HG02852 (cell line): ENCODE data around the gene ZIC2.

Experiments
- ATAC-seq: cut with Tn5 transposase; IDR thresholded peaks from one replicate; pipeline ENCODE4 v1.9.1; 2021; ENCODE audit warnings: mild to moderate bottlenecking, moderate library complexity; ENCODE audit not compliant: unreplicated experiment

The ZIC2 gene

DNA sequence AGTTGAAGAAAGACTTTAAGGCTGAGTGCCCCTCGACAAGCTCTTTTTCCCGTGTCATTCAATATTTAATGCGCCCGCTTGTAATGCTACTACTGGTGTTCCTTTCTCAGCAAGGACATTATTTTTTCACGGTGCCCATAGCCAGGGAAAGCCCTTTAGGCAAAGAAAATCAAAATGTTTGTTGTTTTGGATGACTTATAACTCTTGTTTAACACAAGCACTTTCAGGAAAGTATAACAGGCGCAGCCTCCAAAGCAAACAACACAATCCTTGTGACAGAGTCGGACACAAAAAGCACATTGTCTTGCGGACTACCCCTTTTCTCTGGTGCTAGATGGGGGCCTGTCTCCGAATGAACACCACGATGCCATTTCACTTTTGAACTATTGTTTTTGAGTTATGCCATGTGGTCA lies 22.5 kb upstream of the ZIC2 start:
- no peak for ATAC-seq

DNA sequence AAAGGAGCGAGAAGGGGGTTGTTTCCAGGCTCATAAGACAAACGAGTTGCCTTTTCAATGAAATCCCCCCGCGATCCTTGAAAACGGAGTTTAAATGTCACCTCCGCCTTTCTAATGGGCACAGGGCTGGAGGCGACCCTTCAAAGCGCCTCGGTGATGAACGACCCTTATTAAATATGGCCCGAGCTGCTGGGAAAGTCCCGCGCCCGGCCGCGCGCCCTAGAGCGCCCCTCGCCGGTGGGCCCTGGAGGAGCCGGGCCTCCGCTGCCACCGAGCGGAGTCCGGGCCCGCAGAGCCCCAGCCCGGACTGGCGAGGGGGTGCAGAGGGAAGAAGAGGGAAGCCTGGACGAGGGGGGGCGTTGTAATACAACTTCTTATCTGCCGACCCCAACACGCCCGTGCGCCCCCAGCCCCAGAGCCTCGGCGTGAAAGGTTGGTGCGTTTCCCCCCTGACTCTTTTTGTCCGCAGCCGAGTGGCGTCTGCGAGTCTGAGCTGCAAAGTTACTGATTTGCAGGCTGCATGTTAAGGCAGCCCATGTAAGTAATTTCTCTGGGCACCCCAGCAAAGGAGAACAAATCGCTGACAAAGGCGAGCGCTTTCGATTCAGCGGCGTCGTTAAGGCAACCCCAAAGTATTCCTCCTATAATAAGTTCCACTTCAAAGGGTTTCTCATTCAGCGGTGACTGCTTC lies 21.9 kb upstream of the ZIC2 start:
- ATAC-seq = no peak

DNA sequence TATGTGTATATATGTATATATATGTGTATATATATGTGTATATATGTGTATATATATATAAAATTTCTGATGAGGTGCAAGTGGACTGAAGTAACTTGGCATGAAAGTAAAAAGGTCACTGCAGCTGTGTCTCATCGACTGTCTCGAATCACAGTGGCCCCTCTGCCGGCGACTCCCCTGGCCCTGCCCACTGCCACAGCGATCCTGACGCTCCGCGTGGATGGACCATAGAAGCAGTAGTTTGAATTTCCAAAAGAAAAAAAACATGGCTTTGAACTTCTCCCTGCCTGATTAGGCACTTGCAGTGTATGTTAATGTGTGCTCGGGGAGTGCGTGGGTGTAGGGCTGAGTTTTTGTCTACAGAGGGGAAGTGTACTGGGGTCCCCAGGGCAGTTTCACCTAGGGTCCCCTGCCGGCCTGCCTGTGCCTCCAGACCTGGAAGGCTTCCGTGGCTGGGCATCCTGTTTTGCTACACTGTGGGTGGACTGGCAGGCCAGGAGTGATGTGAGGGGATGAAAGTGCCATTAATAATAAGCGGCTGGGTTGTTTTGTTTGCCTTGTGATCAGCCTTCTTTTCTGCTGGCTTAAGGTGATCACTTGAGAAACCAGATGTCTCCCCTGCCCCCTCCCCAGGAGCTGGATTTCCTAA lies 20.8 kb upstream of the ZIC2 start:
- ATAC-seq = no peak

DNA sequence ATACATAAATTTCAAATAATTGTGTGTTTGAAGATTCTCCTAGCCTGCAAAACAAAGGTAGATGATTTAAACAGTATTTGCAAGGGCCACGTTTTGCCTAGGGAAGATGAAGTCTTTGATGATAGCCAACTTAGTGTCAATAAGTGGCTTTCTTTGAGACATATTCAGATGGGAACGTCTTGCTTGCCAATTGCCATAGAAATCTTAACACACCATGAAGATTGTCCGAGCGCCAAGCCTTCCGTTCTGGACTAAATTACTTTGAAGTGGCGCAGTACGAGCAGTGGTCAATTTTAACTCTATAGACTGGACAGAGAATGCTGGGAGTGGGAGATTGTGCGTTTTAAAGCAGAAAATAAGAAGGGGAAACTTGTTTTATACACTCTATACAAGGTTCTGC lies 19.9 kb upstream of the ZIC2 start:
- ATAC-seq = no peak

DNA sequence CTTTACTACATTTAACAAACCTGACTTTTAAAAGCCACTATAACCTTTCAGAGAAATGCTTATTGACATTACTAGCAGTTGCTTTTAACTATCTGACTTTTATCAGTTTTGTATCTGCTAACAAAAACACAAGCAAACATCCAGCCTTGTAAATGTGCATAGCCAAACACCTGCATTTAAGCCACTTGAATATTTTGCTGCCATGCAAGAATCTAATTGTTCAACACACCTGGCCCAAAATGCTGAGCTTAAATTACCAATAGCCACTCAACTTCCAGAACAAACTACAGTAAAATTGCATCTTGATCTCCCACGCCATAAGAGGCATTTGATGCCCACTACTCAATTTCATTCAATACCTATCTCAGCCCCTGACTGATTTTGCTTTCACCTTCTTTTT lies 19.3 kb upstream of the ZIC2 start:
- no peak for ATAC-seq

DNA sequence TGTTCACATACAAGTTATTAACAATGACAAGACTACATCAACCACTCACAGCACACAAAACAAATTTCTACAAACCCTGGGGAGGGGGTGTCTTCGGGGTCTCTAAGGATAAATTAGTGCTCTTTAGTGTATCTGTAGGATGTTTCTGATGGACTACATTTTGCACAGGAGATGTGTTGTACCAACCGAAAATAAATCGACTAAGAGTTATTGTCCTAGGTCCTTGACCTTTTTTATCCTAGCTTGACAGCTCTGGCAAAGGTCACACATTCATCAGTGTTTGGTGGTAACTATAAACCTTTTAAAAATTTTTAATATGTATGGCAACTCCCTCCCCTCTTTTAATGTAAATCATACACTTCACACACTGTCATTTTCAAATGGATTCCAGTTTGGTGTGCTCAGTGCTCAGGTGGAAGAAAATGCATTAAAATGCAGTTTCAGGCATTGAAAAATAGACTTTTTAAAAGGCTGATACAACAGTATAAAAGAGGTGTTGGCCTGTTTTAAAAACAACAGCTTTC lies 17.7 kb upstream of the ZIC2 start:
- no peak for ATAC-seq

DNA sequence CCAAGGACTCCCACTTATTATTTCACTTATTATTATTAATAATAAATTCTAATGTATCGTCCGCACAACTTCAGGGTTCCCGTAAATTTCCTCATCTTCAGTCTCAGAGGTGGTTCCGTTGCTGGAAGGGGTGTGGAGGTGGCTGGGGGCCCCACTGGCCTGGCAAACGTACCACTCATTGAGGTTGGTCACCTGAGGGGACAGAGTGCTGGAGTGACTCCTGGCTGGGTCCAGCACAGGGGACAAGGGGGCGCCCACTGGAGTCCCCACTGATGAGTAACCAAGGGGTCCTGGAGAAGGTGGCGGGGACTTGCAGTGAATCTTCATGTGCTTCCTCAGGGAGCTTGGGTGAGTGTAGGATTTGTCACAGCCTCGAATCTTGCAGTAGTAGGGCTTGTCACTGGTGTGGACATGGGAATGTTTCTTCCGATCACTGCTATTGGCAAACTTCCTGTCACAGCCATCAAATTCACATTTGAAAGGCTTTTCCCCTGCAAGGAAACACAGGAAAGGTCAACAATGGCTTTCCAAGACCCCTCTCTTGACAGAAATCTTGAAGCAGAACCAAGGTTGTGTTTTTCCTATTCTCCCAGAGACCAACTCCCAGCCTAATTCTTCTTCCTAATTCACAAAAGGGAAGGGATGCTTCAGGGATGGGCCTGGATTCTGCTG lies 16.1 kb upstream of the ZIC2 start:
- no peak for ATAC-seq

DNA sequence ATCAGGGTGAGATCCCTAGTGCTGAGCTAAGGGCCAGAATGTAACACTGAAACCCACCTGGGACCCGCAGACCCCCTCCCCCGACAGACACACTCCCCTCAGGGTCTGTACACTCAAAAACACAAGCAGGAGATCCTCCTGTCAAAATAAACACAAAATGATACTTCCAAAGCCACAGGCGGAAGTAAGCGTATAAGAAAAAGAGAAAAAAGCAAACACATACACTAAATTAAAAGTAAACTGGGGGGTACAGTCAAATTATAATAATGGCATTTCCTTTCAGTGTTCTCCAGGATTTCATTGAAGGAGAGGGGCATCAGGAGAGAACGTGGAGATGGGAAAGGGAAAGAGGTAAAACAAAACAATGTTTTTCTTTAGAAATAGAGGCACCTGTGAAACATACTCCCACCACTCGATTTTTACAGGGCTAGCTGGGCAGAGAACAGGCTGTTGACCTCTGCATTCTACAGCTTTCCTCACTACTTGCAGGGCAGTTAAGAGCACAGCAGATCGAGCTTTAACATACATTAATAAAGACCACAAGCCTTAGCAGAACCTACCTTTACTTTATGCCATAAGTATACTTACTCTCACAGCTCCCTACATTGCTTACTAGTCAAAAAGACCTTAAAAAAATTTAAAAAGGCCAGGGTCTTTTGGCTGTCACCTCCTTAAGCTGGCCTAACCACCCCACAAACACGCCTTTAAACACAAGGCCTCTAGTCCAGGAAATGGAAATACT lies 15.3 kb upstream of the ZIC2 start:
- ATAC-seq = no peak

DNA sequence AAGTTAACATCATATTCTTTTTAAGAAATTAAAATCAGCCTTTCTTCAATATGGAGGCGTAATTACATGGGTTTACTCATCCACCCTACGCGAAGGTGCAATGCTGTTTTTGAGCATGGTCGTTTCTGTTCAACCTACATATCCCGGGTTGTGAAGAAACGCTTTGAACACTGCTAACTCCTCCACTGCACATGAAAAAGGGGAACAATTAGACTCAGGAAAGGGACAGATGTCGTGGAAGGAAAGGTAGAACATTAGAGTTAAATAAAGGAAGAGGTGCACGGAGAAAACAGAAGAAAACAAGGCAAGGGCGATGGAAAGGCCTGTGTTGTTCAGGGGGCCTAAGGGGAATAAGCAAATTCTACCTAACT lies 14.1 kb upstream of the ZIC2 start:
- ATAC-seq = no peak

DNA sequence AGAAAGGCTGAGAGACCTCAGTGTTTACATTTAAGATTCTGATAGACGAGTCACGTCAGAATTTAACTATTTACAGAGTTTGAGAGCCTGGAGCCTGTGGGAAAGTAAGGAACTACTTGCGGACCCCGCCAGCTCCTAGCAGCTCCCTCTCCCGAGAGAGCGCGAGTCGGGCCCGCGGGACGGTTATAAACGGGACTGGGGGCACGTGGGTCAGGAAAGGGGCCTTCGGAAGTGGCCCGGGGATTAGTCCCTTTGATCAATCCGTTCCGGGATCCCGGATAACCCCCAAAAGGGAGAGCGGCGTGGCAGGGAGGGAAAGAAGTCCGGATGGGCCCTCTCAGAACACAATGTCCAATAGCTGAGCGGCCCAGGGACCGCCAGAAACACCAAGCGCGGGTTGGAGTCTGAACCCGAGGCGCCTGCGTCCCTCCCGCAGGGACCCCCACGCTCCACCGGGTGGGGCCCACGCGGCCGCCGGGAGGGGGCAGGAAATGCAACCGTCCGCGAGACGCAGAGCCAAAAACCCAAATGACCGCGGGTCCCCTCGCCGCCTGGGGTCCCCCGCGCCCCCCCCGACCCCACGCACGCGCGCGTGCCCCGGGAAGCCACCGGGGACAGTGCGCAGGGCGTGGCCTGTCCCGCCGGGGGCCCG lies 13.6 kb upstream of the ZIC2 start:
- ATAC-seq = no peak

DNA sequence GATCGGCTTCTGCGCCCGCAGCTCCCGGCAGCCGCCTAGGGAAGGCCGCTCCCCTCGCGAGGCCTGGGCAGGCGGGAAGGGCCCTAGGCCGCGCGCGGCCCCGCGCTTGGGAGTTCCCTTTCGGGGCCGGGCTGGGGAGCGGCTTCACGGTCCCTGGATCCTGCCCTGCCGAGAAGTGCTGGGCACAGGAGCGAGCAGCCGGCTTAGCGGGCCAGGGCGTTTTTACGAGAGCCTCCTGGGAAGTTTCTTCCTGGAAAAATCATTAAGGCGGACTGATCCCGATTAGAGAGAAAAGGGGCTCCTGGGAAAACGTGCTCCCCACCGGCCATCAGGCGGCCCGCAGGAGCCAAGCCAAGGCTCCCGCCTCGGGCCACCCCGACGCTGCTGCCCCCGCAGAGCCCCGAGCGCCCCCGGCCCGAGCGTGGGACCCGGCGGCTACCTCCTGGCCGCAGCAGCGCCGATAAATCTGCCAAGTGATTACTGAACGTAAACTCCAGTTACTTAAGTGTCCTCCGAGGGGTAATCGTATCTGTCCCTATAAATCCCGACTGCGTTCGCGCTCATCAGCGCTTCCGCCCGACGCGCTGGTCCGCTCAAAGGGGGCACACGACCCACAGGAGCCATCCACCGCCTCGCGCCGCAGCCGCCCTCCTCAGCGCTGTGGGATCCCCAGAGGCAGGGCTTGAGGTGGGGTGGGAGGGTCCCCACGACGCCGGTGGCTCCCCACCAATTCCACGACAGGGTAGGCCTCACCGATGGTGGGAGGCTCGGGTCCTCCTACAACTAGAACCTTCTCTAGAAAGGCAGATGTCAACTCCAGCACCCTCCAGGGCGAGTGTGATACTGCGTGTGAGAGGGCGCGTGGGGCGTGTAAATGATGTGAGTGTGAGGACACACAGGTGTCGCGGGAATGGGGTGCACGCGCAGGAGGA lies 12.8 kb upstream of the ZIC2 start:
- no peak for ATAC-seq

DNA sequence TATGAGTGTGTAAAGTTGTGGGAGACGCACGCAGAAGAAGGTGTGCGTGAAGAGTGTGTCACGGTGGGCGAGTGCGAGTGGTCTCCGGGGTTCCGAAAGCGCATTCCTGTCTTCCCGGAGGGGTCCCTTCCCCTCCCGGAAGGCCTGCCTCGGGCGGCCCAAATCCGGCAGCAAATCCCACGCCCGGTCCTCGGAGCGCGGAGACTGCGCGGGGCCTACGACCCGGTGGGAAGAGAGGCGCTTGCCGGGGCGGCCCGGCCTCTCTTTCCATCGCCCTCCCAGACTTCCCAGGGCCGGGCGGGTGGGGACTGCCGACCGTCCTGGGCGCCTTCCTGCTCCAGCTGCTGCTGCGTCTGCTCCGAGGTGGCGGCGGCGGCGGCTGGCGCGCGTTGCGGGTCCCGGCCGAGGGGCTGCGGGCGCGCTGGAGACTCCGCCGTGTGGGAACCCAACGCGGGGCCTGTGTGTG lies 12.1 kb upstream of the ZIC2 start:
- ATAC-seq = no peak

DNA sequence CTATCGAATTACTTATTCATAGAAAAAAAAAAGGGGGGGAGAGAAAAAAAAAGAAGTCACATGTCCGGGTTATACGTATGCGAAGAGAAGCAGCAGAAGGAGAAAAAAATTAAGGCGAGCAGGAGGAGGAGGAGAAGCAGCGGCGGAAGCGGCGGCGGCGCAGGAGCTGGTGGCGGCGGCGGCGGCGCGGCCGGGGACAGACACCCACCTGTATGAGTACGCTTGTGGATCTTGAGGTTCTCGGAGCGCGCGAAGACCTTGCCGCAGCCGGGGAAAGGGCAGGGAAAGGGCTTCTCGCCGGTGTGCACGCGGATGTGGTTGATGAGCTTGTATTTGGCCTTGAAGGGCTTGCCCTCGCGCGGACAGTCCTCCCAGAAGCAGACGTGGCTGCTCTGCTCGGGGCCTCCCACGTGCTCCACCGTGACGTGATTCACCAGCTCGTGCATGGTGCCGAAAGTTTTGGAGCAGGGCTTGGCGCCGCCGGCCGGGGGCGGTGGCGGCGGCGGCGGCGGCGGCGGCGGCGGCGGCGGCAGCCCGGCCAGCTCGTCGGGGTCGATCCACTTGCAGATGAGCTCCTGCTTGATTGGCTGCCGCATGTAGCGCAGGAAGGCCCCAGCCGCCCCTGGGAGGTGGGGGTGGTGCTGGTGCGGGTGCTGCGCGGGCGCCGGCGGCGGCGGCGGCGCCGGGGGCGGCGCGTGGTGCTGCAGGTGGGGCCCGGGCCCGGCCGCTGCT lies 11.5 kb upstream of the ZIC2 start:
- ATAC-seq = no peak

DNA sequence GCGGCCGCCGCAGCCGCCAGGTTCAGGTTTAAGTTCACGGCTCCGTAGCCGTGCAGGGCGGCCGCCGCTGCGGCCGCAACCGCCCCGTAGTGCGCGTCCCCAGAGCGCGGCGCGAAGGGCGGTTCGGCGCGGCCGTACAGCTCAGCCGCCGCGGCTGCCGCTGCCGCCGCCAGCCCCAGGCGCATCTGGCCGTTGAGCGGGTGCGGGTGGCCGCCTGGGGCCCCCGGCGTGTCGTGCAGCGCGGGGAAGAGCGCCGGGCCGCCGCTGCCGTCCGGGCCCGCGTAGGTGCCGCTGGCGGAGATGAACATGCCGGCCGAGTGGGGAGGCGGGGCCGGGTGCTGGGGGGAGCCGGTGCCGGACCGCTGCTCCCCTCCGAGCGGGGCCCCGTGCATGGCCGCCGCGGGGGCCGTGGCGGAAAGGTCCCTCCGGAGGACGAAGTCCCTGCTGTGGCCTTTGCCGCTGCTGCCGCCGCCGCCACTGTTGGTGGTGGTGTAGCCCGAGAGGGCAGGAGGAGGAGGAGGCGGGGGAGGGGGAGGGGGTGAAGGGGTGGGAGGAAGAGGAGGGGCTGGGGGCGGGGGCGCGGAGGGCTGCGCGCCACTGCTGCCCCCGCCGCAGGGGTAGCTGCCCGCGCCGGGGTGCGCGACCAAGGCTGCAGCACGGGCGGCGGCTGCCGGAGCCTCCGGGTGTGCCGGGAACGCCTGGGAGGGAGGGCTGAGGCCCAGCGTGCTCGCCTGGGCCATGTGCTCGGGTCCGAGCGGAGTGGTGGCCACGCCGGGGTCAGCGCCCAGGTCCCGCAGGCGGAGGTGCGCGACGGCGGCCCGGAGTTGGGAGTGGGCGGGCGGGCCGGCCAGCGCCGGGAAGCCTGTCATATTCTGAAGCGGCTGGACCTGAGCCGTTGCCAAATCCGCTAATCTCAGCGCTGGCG lies 10.7 kb upstream of the ZIC2 start:
- no peak for ATAC-seq

DNA sequence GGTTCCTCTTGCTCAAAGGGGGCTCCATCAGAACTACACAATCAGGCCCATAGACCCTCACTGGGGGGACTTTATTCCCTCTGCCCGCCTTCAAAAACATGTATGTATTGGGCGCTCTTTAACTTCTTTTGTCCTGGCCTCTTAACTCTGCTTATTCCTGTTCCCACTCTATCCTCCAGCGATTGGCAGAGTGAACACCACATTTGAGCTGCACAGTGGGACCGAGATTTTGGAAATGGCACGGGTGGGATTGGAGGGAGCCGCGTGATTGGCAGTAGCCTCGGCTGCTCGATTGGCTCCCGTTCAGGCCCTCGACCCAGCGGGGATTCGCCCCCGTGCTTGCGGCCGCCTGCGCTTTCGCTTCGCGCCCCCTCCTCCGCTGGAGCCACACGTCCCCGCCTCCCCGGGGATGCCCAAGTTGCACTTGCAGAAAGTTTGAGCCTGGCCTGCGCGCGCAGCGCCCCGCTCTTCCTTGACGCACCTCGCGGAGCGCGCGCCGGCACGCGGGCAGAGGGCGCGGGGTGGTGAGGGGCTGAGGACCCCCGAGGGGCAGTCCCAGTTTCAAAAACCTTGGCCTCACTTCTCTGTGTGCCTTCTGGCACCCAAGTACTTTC lies 9.9 kb upstream of the ZIC2 start, which contains the start of gene ZIC5:
Gene ZIC5 (minus strand): TSS at position 192 of the 614 bp plus-strand sequence. CDS start 164 bp downstream, at position 28.
- no peak for ATAC-seq

DNA sequence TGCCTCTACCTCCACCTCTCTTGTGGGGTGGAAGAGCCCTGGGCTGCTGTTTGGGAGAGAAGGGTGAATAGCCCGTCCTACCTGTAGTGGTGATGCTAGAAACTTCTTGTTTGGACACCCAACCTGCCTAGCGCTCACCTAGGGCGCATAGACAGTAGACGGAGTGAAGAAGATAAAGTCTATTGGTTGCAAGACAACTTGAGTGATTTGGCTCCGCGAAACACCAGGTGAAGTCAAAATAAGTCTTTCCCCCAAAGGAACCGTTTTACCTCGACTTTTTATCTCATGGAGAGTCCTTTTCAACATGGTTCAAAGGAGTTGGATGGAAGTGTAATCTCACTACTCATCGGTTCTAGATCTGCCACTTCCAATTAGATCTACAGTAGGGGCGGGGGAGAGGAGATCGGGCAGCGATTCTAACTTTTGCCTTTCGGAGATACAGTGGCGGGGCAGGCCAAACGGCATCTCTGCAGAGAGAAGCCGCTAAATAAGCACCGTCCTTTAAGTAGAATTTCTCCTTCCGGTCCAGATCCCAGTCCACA lies 9.3 kb upstream of the ZIC2 start:
- no peak for ATAC-seq

DNA sequence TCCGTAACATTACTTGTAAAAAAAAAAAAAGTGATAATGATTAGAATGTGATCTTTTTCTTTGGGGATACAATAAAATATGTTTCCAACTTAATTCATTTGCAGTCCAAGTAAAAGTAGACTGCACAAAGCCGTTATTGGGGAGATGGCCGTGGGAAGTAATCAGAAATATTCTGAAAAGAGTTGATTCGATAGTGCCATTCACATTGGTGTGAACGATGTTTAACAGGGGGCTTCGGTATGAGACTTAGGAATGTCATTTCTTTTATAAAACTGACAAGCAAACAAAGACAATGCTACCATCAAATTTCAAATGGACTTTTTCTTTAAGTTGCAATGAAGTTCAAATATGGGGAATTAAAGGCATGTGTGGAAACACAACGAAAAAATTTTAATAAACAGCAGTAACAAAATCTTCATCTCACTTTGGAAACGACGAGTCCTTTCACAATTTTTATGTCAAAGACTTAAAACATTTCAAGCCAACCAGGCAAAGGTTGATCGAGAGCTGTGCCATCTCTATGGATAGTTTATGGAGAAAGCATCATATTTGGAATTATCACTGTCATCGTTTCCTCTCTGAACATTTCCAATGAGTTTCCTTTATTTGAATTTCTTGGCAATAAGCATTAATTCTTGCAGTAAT lies 8.3 kb upstream of the ZIC2 start:
- no peak for ATAC-seq
